HepG2 (cell line): ENCODE results near the gene DGAT2. TPM values are rescaled to one million over a fixed set of nuclear protein-coding genes. Genes with fewer than 3 reads are reported as not detected.

Experiments used
- ATAC-seq: fragments of 200-7000 bp; cut with Tn5 transposase; 3 replicates; pipeline ENCODE4 v1.9.1; 2020; ENCODE audit warnings: mild to moderate bottlenecking, moderate library complexity
- BruUV-seq: library from RNA; stranded (reverse); fragments of 400-500 nt; replicated peaks from 2 replicates; lab custom pipeline; 2021; lab: Mats Ljungman, UMichigan
- CTCF ChIA-PET: fragments of 300-600 bp; formaldehyde crosslinking; extraction: SDS; loops from one replicate; lab custom pipeline; 2021; ENCODE audit warnings: low total read pairs, inconsistent platforms, low intra/inter-chr PET ratio; lab: Yijun Ruan, JAX
- POLR2A ChIA-PET: fragments of 350-600 bp; sonication (Branson Sonifier 250); formaldehyde crosslinking; loops from one replicate; lab custom pipeline; 2020; ENCODE audit warnings: antibody characterized with exemption, inconsistent platforms; lab: Yijun Ruan, JAX
- DNase-seq: peaks from one replicate; pipeline ENCODE4 v3.0.0-alpha.2; 2015; ENCODE audit warnings: low spot score
- FAIRE-seq: peaks from 3 replicates; lab custom pipeline; 2011; peaks lifted over from hg19 to GRCh38; lab: Jason Lieb, UNC
- H2AFZ ChIP-seq: one replicate; pipeline ENCODE4 v1.6.1; 2011; ENCODE audit warnings: low read length, inconsistent platforms
- H3K27ac ChIP-seq: fragments of 300-600 bp; 3 replicates; pipeline ENCODE4 v1.8.0; 2011; ENCODE audit warnings: mixed run types, mild to moderate bottlenecking, mixed read lengths, low read length, inconsistent platforms; ENCODE audit not compliant: insufficient read depth; ENCODE audit errors: extremely low read length
- H3K27me3 ChIP-seq, 2 experiments: fragments of 200-600 bp in 1 of 2; 2 replicates in 1 of 2; 3 replicates in 1 of 2; pipeline versions ENCODE4 v1.6.0 to v1.8.0; 2011; ENCODE audit warnings: low read length in 2 of 2, mild to moderate bottlenecking in 2 of 2, moderate library complexity in 2 of 2, inconsistent platforms in 1 of 2; ENCODE audit not compliant: insufficient read depth in 2 of 2, control insufficient read depth in 1 of 2
- H3K36me3 ChIP-seq, 2 experiments: fragments of 200-600 bp in 1 of 2; replicated peaks in 1 of 2; 2 replicates in 1 of 2; 3 replicates in 1 of 2; pipeline versions ENCODE4 v1.5.1 to v1.8.0; 2011; ENCODE audit warnings: low read length in 2 of 2, inconsistent platforms in 1 of 2; ENCODE audit not compliant: insufficient read depth in 2 of 2, control insufficient read depth in 1 of 2
- H3K4me1 ChIP-seq: 2 replicates; pipeline ENCODE4 v1.5.1; 2012; ENCODE audit warnings: low read length, inconsistent platforms; ENCODE audit not compliant: insufficient read depth
- H3K4me2 ChIP-seq: 2 replicates; pipeline ENCODE4 v1.6.0; 2011; ENCODE audit warnings: low read depth, low read length, inconsistent platforms
- H3K4me3 ChIP-seq, 3 experiments: fragments of 200-600 bp in 1 of 3; sonication (generic), shearing (Covaris generic) in 1 of 3; replicated peaks in 1 of 3; 2 replicates each; pipeline ENCODE4 v1.5.1; 2011 to 2016; ENCODE audit warnings: low read length in 3 of 3, inconsistent platforms in 2 of 3, low read depth in 2 of 3, mild to moderate bottlenecking in 2 of 3, control low read depth in 1 of 3, mixed read lengths in 1 of 3; ENCODE audit not compliant: insufficient read depth in 1 of 3
- H3K79me2 ChIP-seq: one replicate; pipeline ENCODE4 v1.6.1; 2011; ENCODE audit warnings: low read length, inconsistent platforms; ENCODE audit not compliant: insufficient read depth
- H3K9ac ChIP-seq: 2 replicates; pipeline ENCODE4 v1.6.0; 2011; ENCODE audit warnings: mild to moderate bottlenecking, low read depth, low read length, inconsistent platforms; ENCODE audit not compliant: insufficient read depth
- H3K9me3 ChIP-seq: 2 replicates; pipeline ENCODE4 v1.5.1; 2012; ENCODE audit warnings: mild to moderate bottlenecking, low read length
- H4K20me1 ChIP-seq: 2 replicates; pipeline ENCODE4 v1.6.0; 2011; ENCODE audit warnings: inconsistent platforms, mild to moderate bottlenecking, low read length, moderate library complexity; ENCODE audit not compliant: insufficient read depth
- NFYB ChIP-seq: sonication (generic); formaldehyde crosslinking; IDR thresholded peaks from 2 replicates; pipeline ENCODE4 v1.4.0; 2020; ENCODE audit warnings: missing genetic modification reagents
- RBM22 ChIP-seq: fragments of 200-400 bp; formaldehyde crosslinking; optimal IDR thresholded peaks from 2 replicates; pipeline ENCODE3; 2017; ENCODE audit warnings: mild to moderate bottlenecking, low read length, moderate library complexity
- ZNF264 ChIP-seq: sonication (generic); formaldehyde crosslinking; IDR thresholded peaks from 2 replicates; pipeline ENCODE4 v1.4.0; 2020; ENCODE audit warnings: missing genetic modification reagents
- ZNF670 ChIP-seq: sonication (generic); formaldehyde crosslinking; IDR thresholded peaks from 2 replicates; pipeline ENCODE4 v1.8.0; 2022; ENCODE audit warnings: mild to moderate bottlenecking, missing genetic modification reagents, borderline replicate concordance
- WGBS: methylation state at CpG from one replicate; pipeline ENCODE4 v1.1.6; 2017; ENCODE audit warnings: low lambda C conversion rate; 5-methylcytosine and 5-hydroxymethylcytosine counted together
- in situ Hi-C: cut with HindIII; loops from 2 replicates; pipeline ENCODE4 v1.10.0; 2017; ENCODE audit warnings: low pct_unique_long_range_greater_than_20kb; ENCODE audit not compliant: extremely low pct_ligation_motif_present
- intact Hi-C: fragments of 100-400 bp; cut with micrococcal nuclease; formaldehyde crosslinking; loops from one replicate; pipeline ENCODE4 v1.10.0; 2022; ENCODE audit not compliant: unreplicated experiment
- polyA plus RNA-seq, 8 experiments: library from polyadenylated mRNA; depleted of rRNA in 3 of 8; stranded (reverse) in 7 of 8; unstranded in 1 of 8; fragments of >200 nt; fragmentation: Illumina TruSeq in 4 of 8; extraction: Trizol in 4 of 8; gene quantifications; 2 replicates each; pipeline versions ENCODE4 v1.2.1 to v1.2.3, GENCODE V29; 2011 to 2016; ENCODE audit warnings: low read depth in 4 of 8, missing spikeins in 1 of 8, mixed read lengths in 1 of 8; ENCODE audit not compliant: insufficient read depth in 1 of 8
- total RNA-seq, 5 experiments: library from RNA; depleted of rRNA; stranded (reverse); fragments of >200 nt; fragmentation: Illumina TruSeq; extraction: Trizol; gene quantifications; 2 replicates each; pipeline ENCODE4 v1.2.3, GENCODE V29; 2016; ENCODE audit warnings: low read depth in 1 of 5
- TF ChIP-seq, protein P1 (sequence below): sonication (generic); formaldehyde crosslinking; IDR thresholded peaks from 2 replicates; pipeline ENCODE4 v1.5.0; 2020; ENCODE audit warnings: mild to moderate bottlenecking, missing genetic modification reagents, moderate library complexity
- TF ChIP-seq, protein P2 (sequence below): sonication (generic); formaldehyde crosslinking; IDR thresholded peaks from 2 replicates; pipeline ENCODE4 v1.8.0; 2022; ENCODE audit warnings: mild to moderate bottlenecking, missing genetic modification reagents, moderate library complexity

Gene DGAT2
- total and polyA plus RNA-seq, 2 of the 13 experiments (the other 11 are each of a cell fraction or from before 2014, with no cell fraction given), result 39.0 to 65.6 TPM

DNA sequence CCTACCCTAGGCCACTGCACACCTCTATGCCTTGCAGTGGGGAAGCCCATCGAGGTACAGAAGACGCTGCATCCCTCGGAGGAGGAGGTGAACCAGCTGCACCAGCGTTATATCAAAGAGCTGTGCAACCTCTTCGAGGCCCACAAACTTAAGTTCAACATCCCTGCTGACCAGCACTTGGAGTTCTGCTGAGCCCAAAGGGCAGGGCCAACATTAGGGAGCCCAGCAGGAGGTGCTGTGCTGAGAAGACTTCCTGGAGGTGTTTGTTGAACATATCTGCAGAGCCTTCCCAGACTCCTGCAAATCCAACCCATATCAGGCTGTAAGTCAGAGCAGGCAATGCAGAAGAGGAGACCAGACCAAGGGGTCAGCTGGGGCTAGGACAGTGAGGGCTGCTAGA lies 37.5 kb upstream of the DGAT2 start:
- no peaks in the 10 kb centered on the region for H3K79me2 ChIP-seq
- CTCF ChIA-PET, result no interaction called here
- no peak for DNase-seq
- TF ChIP-seq RBM22, result peak; percentile 37
- TF ChIP-seq ZNF264 (CRISPR knock-in tag), result no peak
- no peak for TF ChIP-seq ZNF670 (CRISPR knock-in tag)
- TF ChIP-seq, protein P1, sequence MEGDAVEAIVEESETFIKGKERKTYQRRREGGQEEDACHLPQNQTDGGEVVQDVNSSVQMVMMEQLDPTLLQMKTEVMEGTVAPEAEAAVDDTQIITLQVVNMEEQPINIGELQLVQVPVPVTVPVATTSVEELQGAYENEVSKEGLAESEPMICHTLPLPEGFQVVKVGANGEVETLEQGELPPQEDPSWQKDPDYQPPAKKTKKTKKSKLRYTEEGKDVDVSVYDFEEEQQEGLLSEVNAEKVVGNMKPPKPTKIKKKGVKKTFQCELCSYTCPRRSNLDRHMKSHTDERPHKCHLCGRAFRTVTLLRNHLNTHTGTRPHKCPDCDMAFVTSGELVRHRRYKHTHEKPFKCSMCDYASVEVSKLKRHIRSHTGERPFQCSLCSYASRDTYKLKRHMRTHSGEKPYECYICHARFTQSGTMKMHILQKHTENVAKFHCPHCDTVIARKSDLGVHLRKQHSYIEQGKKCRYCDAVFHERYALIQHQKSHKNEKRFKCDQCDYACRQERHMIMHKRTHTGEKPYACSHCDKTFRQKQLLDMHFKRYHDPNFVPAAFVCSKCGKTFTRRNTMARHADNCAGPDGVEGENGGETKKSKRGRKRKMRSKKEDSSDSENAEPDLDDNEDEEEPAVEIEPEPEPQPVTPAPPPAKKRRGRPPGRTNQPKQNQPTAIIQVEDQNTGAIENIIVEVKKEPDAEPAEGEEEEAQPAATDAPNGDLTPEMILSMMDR (CRISPR knock-in tag), result 0 out of 2 replicates have a peak, but pooled peaks have one; percentile 7
- TF ChIP-seq, all 625 proteins: peak for 2
- WGBS, result 96% methylated on average over 4 of the region's 5 CpGs
- no peak overlapping the region for H3K27ac ChIP-seq
- no peak overlapping the region for H3K4me2 ChIP-seq
- FAIRE-seq (no peak), ATAC-seq (no peak)
- no peak overlapping the region for H3K4me3 ChIP-seq
- H3K27me3 ChIP-seq, result no peaks in the 10 kb centered on the region
- no peaks in the 10 kb centered on the region for H3K9me3 ChIP-seq
- H2AFZ ChIP-seq, result no peak overlapping the region
- intact Hi-C loops, result no loop called here
- peaks cover 5 to 16% of the 10 kb centered on the region in 2 experiments; a peak in 2 of 5 replicates for H3K36me3 ChIP-seq
- in situ Hi-C loops, result no loop called here
- POLR2A ChIA-PET, result interaction anchor here (1.3 kb wide), 1 partner anchor 12 kb away, joined by 3 read pairs; no protein-coding TSS in a partner anchor
- no peak overlapping the region for H3K9ac ChIP-seq
- no TSS peak for BruUV-seq
- peaks cover 30% of the 10 kb centered on the region for H3K4me1 ChIP-seq
- no peaks in the 10 kb centered on the region for H4K20me1 ChIP-seq

DNA sequence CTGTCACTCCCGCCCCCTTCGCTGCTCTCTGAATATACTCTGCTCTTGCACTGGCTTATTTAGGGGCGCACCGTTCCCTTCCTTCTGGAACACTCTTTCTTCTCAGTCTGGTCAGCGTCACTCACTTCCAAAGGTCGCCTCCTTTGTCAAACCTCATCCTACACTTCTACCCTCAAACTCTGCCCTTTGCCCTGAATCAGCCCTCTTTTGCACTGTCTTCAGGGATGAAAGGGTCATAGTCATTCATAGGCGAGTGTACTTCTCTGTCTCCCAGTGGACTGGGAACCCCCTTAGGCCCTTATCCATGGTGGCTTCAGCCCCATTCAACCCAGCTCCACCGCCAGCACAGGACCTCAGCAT lies 35.5 kb upstream of the DGAT2 start:
- POLR2A ChIA-PET, result interaction anchor here (1.0 kb wide), 1 partner anchor 30 kb away, joined by 3 read pairs; no protein-coding TSS in a partner anchor
- no TSS peak for BruUV-seq

More for the DNA sequence above, 35.5 kb upstream of the DGAT2 start:
- H3K4me2 ChIP-seq, result no peak overlapping the region
- TF ChIP-seq, protein P2, sequence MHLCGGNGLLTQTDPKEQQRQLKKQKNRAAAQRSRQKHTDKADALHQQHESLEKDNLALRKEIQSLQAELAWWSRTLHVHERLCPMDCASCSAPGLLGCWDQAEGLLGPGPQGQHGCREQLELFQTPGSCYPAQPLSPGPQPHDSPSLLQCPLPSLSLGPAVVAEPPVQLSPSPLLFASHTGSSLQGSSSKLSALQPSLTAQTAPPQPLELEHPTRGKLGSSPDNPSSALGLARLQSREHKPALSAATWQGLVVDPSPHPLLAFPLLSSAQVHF (CRISPR knock-in tag), result 0 out of 2 replicates have a peak, but pooled peaks have one; percentile 21
- TF ChIP-seq NFYB, result no peak
- H3K4me1 ChIP-seq, result peaks cover 30% of the 10 kb centered on the region
- FAIRE-seq (no peak), ATAC-seq (no peak), DNase-seq (no peak)
- H4K20me1 ChIP-seq, result no peaks in the 10 kb centered on the region
- peaks cover 1 to 12% of the 10 kb centered on the region in 2 experiments; a peak in 2 of 5 replicates for H3K36me3 ChIP-seq
- WGBS, result 94% methylated on average over 8 of the region's 8 CpGs
- in situ Hi-C loops, result no loop called here
- CTCF ChIA-PET, result no interaction called here
- H3K79me2 ChIP-seq, result no peaks in the 10 kb centered on the region
- H3K9me3 ChIP-seq, result no peaks in the 10 kb centered on the region
- H3K4me3 ChIP-seq, result no peak overlapping the region
- intact Hi-C loops, result no loop called here
- no peak overlapping the region for H3K27ac ChIP-seq
- H3K9ac ChIP-seq, result no peak overlapping the region
- no peaks in the 10 kb centered on the region for H3K27me3 ChIP-seq
- no peak overlapping the region for H2AFZ ChIP-seq
